ENCODE data around the gene UBASH3B.

DNA sequence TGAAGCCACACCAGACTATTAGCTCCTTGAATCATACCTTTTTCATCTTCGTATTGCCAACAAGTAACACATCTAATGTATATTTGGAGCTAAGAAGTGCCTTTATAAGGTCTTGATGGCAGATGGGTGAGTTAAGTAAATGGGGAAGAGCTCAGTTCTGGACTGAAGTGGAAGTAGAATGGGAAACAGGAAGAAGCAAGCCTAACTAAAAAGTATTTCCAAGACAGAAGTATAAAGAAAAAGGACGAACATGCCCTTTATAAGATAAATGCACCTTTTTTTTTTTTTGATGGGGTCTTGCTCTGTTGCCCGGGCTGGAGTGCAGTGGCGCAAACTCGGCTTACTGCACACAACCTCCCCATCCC, 197.3 kb downstream of the UBASH3B start:
- TF ChIP-seq BHLHE40 (IDR thresholded peaks at IDR 0.05; ENCODE audit: borderline replicate concordance) (no peak), FOXM1 (IDR thresholded peaks at IDR 0.05; ENCODE audit: borderline replicate concordance) (no peak), SP1 (IDR thresholded peaks at IDR 0.05) (no peak), L3MBTL2 (conservative IDR thresholded peaks at IDR 0.05) (no peak), SUZ12 (IDR thresholded peaks at IDR 0.05) (no peak), LEF1 (IDR thresholded peaks at IDR 0.05; ENCODE audit: borderline replicate concordance) (no peak), ZNF384 (IDR thresholded peaks at IDR 0.05) (no peak), FOXA1 (IDR thresholded peaks at IDR 0.05) (no peak), ARNT (IDR thresholded peaks at IDR 0.05) (no peak), HDGF (IDR thresholded peaks at IDR 0.05; ENCODE audit: borderline replicate concordance) (no peak), NFRKB (IDR thresholded peaks at IDR 0.05) (no peak)

Measured in HEK293T (cell line).